ENCODE results near the gene ATP9A. TPM values are rescaled to one million over a fixed set of nuclear protein-coding genes. Genes with fewer than 3 reads are reported as not detected.

Gene ATP9A
- total RNA-seq, 2 experiments from 2014 or later = 0.11 to 0.19 TPM

DNA sequence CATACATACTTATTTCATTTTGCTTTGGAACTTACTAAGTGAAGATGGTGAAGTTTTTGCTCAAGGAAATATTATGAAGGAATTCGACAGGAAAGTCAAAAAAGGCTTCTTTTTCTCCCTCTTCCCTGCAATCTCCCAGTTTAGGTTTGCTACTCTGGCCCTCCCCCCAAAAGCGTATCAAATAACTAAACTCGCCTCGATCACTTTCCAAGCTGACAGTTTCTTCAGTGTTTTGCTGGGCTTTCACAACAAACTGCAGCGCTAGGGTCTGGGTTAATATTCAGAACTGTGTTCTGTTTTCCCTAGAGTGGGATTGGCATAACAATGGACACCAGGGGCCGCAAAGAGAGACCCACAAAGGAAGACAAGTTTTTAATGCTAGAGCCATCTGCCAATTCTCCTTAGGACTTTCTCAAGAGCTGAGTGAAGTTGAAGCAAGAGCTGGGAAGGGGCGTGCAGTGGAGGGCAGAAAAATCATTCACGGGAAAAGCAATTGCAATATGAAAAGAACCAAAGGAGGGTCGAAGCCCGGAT is 57.8 kb downstream of the ATP9A start:
- Histone ChIP-seq H3K36me3 (ENCODE audit: insufficient read depth, low read length) (no peaks in the 10 kb centered on the region), H3K27ac (ENCODE audit: low read depth in 1 of 2, low read length in 2 of 2) (no peak overlapping the region), H3K9me3 (ENCODE audit: control insufficient read depth in 1 of 2, insufficient read depth in 1 of 2, low read length in 2 of 2) (peaks cover 0 to 4% of the 10 kb centered on the region in 2 experiments), H3K4me1 (ENCODE audit: insufficient read depth, low read length) (no peaks in the 10 kb centered on the region), H3K4me3 (ENCODE audit: low read length) (no peak overlapping the region), H3K27me3 (ENCODE audit: control insufficient read depth in 1 of 2, insufficient read depth in 2 of 2, low read length in 2 of 2) (no peaks in the 10 kb centered on the region)
- DNase-seq (no peak), ATAC-seq (ENCODE audit: poor library complexity) (no peak)
- Mint-ChIP-seq H3K4me1 (ENCODE audit: low read depth) (peaks cover 4% of the 10 kb centered on the region), H3K36me3 (ENCODE audit: low read depth) (no peaks in the 10 kb centered on the region), H3K27me3 (peaks cover 15% of the 10 kb centered on the region), H3K4me3 (no peak overlapping the region), H3K27ac (no peak overlapping the region), H3K9me3 (no peaks in the 10 kb centered on the region)
- ChIA-PET CTCF (no interaction called here), POLR2A (no interaction called here)
- TF ChIP-seq, protein P1, sequence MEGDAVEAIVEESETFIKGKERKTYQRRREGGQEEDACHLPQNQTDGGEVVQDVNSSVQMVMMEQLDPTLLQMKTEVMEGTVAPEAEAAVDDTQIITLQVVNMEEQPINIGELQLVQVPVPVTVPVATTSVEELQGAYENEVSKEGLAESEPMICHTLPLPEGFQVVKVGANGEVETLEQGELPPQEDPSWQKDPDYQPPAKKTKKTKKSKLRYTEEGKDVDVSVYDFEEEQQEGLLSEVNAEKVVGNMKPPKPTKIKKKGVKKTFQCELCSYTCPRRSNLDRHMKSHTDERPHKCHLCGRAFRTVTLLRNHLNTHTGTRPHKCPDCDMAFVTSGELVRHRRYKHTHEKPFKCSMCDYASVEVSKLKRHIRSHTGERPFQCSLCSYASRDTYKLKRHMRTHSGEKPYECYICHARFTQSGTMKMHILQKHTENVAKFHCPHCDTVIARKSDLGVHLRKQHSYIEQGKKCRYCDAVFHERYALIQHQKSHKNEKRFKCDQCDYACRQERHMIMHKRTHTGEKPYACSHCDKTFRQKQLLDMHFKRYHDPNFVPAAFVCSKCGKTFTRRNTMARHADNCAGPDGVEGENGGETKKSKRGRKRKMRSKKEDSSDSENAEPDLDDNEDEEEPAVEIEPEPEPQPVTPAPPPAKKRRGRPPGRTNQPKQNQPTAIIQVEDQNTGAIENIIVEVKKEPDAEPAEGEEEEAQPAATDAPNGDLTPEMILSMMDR (IDR thresholded peaks at IDR 0.05) = no peak
- intact Hi-C loops (cut with DNase I, micrococcal nuclease) = no loop called here

GRCh38 chr20:51705400-51705799 is 62.8 kb downstream of the ATP9A start:
- Histone ChIP-seq H3K9me3 (ENCODE audit: control insufficient read depth in 1 of 2, insufficient read depth in 1 of 2, low read length in 2 of 2) (no peaks in the 10 kb centered on the region), H3K4me3 (ENCODE audit: low read length) (no peak overlapping the region), H3K27ac (ENCODE audit: low read depth in 1 of 2, low read length in 2 of 2) (no peak overlapping the region), H3K4me1 (ENCODE audit: insufficient read depth, low read length) (no peaks in the 10 kb centered on the region), H3K27me3 (ENCODE audit: control insufficient read depth in 1 of 2, insufficient read depth in 2 of 2, low read length in 2 of 2) (no peaks in the 10 kb centered on the region), H3K36me3 (ENCODE audit: insufficient read depth, low read length) (no peaks in the 10 kb centered on the region)
- POLR2A ChIA-PET = no interaction called here
- intact Hi-C loops (cut with DNase I, micrococcal nuclease) = no loop called here
- Mint-ChIP-seq H3K9me3 (no peaks in the 10 kb centered on the region), H3K27ac (no peak overlapping the region), H3K27me3 (peaks cover 6% of the 10 kb centered on the region), H3K4me3 (no peak overlapping the region), H3K36me3 (ENCODE audit: low read depth) (no peaks in the 10 kb centered on the region), H3K4me1 (ENCODE audit: low read depth) (no peaks in the 10 kb centered on the region)
- TF ChIP-seq, protein P1 (IDR thresholded peaks at IDR 0.05) = no peak
- DNase-seq (no peak), ATAC-seq (ENCODE audit: poor library complexity) (no peak)
- CTCF ChIA-PET = no interaction called here

- Mint-ChIP-seq H3K27me3 (peaks cover 6% of the 10 kb centered on the region), H3K27ac (no peak overlapping the region), H3K4me3 (no peak overlapping the region), H3K9me3 (no peaks in the 10 kb centered on the region), H3K4me1 (ENCODE audit: low read depth) (no peaks in the 10 kb centered on the region), H3K36me3 (ENCODE audit: low read depth) (no peaks in the 10 kb centered on the region)
- no peaks in the 10 kb centered on the region for H3K27me3 ChIP-seq (ENCODE audit: control insufficient read depth in 1 of 2, insufficient read depth in 2 of 2, low read length in 2 of 2)
- ChIA-PET POLR2A (no interaction called here), CTCF (no interaction called here)
- ATAC-seq (ENCODE audit: poor library complexity) (no peak), DNase-seq (no peak)
- intact Hi-C loops (cut with DNase I, micrococcal nuclease) = loop anchor here in 1 of 2 experiments (5.0 kb wide), 1 partner anchor 379 kb away; no protein-coding TSS in a partner anchor
- H3K9me3 ChIP-seq (ENCODE audit: control insufficient read depth in 1 of 2, insufficient read depth in 1 of 2, low read length in 2 of 2) = no peaks in the 10 kb centered on the region
- no peak overlapping the region for H3K4me3 ChIP-seq (ENCODE audit: low read length)
- no peaks in the 10 kb centered on the region for H3K36me3 ChIP-seq (ENCODE audit: insufficient read depth, low read length)
- TF ChIP-seq, protein P1 (IDR thresholded peaks at IDR 0.05) = no peak
- no peak overlapping the region for H3K27ac ChIP-seq (ENCODE audit: low read depth in 1 of 2, low read length in 2 of 2)
- H3K4me1 ChIP-seq (ENCODE audit: insufficient read depth, low read length) = no peaks in the 10 kb centered on the region
Observed at GRCh38 chr20:51703400-51704287, 64.5 kb downstream of the ATP9A start.

Measured in CD4-positive, alpha-beta T cell (primary cell).